Measurements from ENCODE around the gene BTBD19.
"Not testable (repeated sequence)": the region's sequence is repeated elsewhere in the genome, so short reads cannot be mapped to it uniquely, and the experiment has no call there.

The BTBD19 gene

GRCh38 chr1:44807364-44808062 is 810 bp upstream of the BTBD19 start:
- DNase-seq (ENCODE audit: low read depth in 1 of 2, low spot score in 1 of 2): peak; percentile 75 to 90

- peak; percentile 68 to 75 for DNase-seq (ENCODE audit: low read depth in 1 of 2, low spot score in 1 of 2)
Measured at GRCh38 chr1:44808938-44809917, 905 bp downstream of the BTBD19 start.

- DNase-seq (ENCODE audit: low read depth in 1 of 2, low spot score in 1 of 2): no peak
Measured at GRCh38 chr1:44810101-44810761, 1.9 kb downstream of the BTBD19 start.

GRCh38 chr1:44810762-44811105 is 2.4 kb downstream of the BTBD19 start:
- not testable (repeated sequence) for DNase-seq (ENCODE audit: low read depth in 1 of 2, low spot score in 1 of 2)

GRCh38 chr1:44811234-44811633 is 2.9 kb downstream of the BTBD19 start:
- DNase-seq (ENCODE audit: low read depth in 1 of 2, low spot score in 1 of 2): no peak

- DNase-seq (ENCODE audit: low read depth in 1 of 2, low spot score in 1 of 2): no peak
Measured at GRCh38 chr1:44812822-44813543, 4.7 kb downstream of the BTBD19 start.

GRCh38 chr1:44815926-44816325 is 7.6 kb downstream of the BTBD19 start:
- DNase-seq (ENCODE audit: low read depth in 1 of 2, low spot score in 1 of 2): not testable (repeated sequence)

GRCh38 chr1:44817307-44817706 is 9.0 kb downstream of the BTBD19 start:
- DNase-seq (ENCODE audit: low read depth in 1 of 2, low spot score in 1 of 2): no peak

- DNase-seq (ENCODE audit: low read depth in 1 of 2, low spot score in 1 of 2): no peak
Measured at GRCh38 chr1:44817771-44818495, 9.6 kb downstream of the BTBD19 start.

- DNase-seq (ENCODE audit: low read depth in 1 of 2, low spot score in 1 of 2): no peak
Measured at GRCh38 chr1:44819196-44819607, 10.9 kb downstream of the BTBD19 start.

- DNase-seq (ENCODE audit: low read depth in 1 of 2, low spot score in 1 of 2): peak; percentile 61 to 63
Measured at GRCh38 chr1:44819608-44820327, 11.4 kb downstream of the BTBD19 start.

GRCh38 chr1:44820328-44821239 is 12.3 kb downstream of the BTBD19 start:
- DNase-seq (ENCODE audit: low read depth in 1 of 2, low spot score in 1 of 2): no peak

- no peak for DNase-seq (ENCODE audit: low read depth in 1 of 2, low spot score in 1 of 2)
Measured at GRCh38 chr1:44821240-44821715, 13.0 kb downstream of the BTBD19 start.

GRCh38 chr1:44822131-44822701 is 13.9 kb downstream of the BTBD19 start:
- DNase-seq (ENCODE audit: low read depth in 1 of 2, low spot score in 1 of 2): no peak

- DNase-seq (ENCODE audit: low read depth in 1 of 2, low spot score in 1 of 2): no peak
Measured at GRCh38 chr1:44822981-44823451, 14.7 kb downstream of the BTBD19 start.

- not testable (repeated sequence) for DNase-seq (ENCODE audit: low read depth in 1 of 2, low spot score in 1 of 2)
Measured at GRCh38 chr1:44824392-44824791, 16.1 kb downstream of the BTBD19 start.

GRCh38 chr1:44826375-44827196 is 18.3 kb downstream of the BTBD19 start:
- no peak for DNase-seq (ENCODE audit: low read depth in 1 of 2, low spot score in 1 of 2)

Measured in activated T-helper 1 cell treated with anti-CD3 and anti-CD28 coated beads, Interleukin-2, amount 50 U/mL, for 16 hours (primary cell).